Activated T-cell treated with anti-CD3 and anti-CD28 coated beads, Interleukin-2, amount 50 U/mL, for 24 hours (primary cell): ENCODE measurements around the gene MED16.
A peak's percentile ranks its signal among the peaks of the same experiment; 100 is the strongest.

ENCODE experiments used
- DNase-seq: peaks from one replicate; pipeline ENCODE4 v3.0.0-alpha.2; 2020
- H3K27ac Mint-ChIP-seq: 2 replicates; pipeline ENCODE4 v1.8.0; 2020; ENCODE audit warnings: mild to moderate bottlenecking, mixed read lengths
- H3K27me3 Mint-ChIP-seq: 2 replicates; pipeline ENCODE4 v1.8.0; 2020; ENCODE audit warnings: mixed read lengths
- H3K36me3 Mint-ChIP-seq: 2 replicates; pipeline ENCODE4 v1.8.0; 2020; ENCODE audit warnings: low read depth, mixed read lengths
- H3K4me1 Mint-ChIP-seq: 2 replicates; pipeline ENCODE4 v1.8.0; 2020; ENCODE audit warnings: low read depth, mixed read lengths
- H3K4me3 Mint-ChIP-seq: 2 replicates; pipeline ENCODE4 v1.8.0; 2020; ENCODE audit warnings: mild to moderate bottlenecking, moderate library complexity, mixed read lengths
- H3K9me3 Mint-ChIP-seq: 2 replicates; pipeline ENCODE4 v1.8.0; 2020; ENCODE audit warnings: mixed read lengths

Gene MED16, protein sequence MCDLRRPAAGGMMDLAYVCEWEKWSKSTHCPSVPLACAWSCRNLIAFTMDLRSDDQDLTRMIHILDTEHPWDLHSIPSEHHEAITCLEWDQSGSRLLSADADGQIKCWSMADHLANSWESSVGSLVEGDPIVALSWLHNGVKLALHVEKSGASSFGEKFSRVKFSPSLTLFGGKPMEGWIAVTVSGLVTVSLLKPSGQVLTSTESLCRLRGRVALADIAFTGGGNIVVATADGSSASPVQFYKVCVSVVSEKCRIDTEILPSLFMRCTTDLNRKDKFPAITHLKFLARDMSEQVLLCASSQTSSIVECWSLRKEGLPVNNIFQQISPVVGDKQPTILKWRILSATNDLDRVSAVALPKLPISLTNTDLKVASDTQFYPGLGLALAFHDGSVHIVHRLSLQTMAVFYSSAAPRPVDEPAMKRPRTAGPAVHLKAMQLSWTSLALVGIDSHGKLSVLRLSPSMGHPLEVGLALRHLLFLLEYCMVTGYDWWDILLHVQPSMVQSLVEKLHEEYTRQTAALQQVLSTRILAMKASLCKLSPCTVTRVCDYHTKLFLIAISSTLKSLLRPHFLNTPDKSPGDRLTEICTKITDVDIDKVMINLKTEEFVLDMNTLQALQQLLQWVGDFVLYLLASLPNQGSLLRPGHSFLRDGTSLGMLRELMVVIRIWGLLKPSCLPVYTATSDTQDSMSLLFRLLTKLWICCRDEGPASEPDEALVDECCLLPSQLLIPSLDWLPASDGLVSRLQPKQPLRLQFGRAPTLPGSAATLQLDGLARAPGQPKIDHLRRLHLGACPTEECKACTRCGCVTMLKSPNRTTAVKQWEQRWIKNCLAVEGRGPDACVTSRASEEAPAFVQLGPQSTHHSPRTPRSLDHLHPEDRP

GRCh38 chr19:892894-893689, at the start of gene MED16, which contains the start of gene RNU6-9:
Gene MED16, minus strand, starts transcription at chr19:893187. Its CDS starts 2,056 bp downstream, at chr19:891131.
Gene RNU6-9, plus strand, starts transcription at chr19:893484.
- Mint-ChIP-seq H3K4me1 (peaks cover 19% of the 10 kb centered on the region), H3K27ac (peak within 1 kb of the TSS; percentile 100), H3K36me3 (peaks cover 41% of the 10 kb centered on the region), H3K4me3 (peak within 1 kb of the TSS; percentile 85), H3K27me3 (no peaks in the 10 kb centered on the region), H3K9me3 (no peaks in the 10 kb centered on the region)
- peak; percentile 91 for DNase-seq

DNA sequence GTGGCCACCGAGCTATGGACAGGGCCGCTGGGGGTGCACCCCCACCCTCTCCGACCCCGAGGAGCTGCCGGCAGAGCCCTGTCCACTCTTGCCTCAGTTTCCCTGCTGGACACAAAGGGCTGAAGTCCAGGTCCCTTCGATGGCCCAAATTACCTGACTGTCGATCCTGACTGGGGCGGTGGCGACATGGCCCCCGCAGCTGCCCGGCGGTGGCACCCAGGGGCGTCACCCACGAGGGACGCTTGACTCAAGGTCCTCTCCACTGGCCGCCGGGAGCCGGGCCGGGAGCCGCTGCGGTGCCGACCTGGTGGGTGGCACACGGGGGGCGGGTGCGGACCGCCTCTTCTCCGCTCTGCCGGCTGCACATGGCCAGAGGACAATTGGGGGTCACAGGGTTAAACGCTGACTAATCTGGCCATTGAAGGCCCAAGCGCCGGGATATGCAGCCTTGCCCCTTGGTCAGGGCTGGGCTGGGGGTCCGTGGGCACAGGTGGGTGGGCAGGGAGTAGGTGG, 49.2 kb upstream of the MED16 start:
- Mint-ChIP-seq H3K4me1 (peaks cover 31% of the 10 kb centered on the region), H3K27ac (no peak overlapping the region), H3K36me3 (no peaks in the 10 kb centered on the region), H3K4me3 (no peak overlapping the region), H3K27me3 (no peaks in the 10 kb centered on the region), H3K9me3 (no peaks in the 10 kb centered on the region)
- DNase-seq, result no peak

DNA sequence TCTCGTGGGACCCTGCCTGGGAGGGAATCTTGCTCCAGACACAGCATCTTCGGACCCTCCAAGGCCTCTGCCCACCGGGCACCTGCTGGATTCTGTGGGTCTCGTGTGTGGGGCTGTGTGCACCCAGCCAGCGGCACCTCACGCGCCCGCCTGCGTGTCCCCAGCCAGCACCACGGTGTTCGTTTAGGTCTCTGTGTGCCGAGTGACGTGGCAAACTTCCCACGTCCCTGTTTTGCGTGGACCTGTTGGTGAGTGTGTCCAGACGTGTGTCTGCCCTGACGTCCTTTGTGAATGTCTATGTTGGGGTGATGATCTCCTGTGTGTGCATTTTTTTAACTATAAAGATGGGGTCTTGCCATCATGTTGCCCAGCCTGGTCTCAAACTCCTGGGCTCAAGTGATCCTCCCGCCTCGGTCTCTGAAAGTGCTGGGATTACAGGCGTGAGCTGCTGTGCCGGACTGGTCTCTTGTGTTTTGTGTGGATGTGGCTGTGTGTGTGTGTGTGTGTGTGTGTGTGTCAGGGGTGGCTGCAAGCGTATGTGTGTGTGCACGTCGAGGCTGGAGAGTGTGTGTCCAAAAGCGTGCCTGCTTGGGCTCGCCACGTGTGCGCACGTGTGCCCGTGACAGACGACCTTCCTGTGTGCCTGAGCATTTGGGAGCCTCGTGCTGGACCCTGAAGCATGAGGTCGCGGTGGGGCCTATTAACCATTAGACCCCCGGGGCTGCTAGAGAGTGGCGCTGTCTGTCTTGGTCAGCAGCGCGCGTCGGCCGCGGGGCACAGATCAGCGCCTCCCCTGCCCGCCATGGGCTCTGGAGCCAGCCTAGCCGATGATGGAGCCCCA, 48.5 kb upstream of the MED16 start:
- H3K9me3 Mint-ChIP-seq, result no peaks in the 10 kb centered on the region
- H3K4me1 Mint-ChIP-seq, result peaks cover 33% of the 10 kb centered on the region
- H3K27ac Mint-ChIP-seq, result peak overlapping the region; percentile 52
- no peaks in the 10 kb centered on the region for H3K27me3 Mint-ChIP-seq
- no peaks in the 10 kb centered on the region for H3K36me3 Mint-ChIP-seq
- DNase-seq, result no peak
- H3K4me3 Mint-ChIP-seq, result peak overlapping the region; percentile 66

- H3K36me3 Mint-ChIP-seq, result no peaks in the 10 kb centered on the region
- no peaks in the 10 kb centered on the region for H3K9me3 Mint-ChIP-seq
- DNase-seq, result peak; percentile 79
- H3K4me3 Mint-ChIP-seq, result peak overlapping the region; percentile 66
- H3K27me3 Mint-ChIP-seq, result no peaks in the 10 kb centered on the region
- peaks cover 33% of the 10 kb centered on the region for H3K4me1 Mint-ChIP-seq
- H3K27ac Mint-ChIP-seq, result peak overlapping the region; percentile 64
Measured at GRCh38 chr19:940591-941291, 47.8 kb upstream of the MED16 start.

- Mint-ChIP-seq H3K4me1 (peaks cover 33% of the 10 kb centered on the region), H3K27ac (peak overlapping the region; percentile 64), H3K27me3 (no peaks in the 10 kb centered on the region), H3K4me3 (peak overlapping the region; percentile 59), H3K36me3 (no peaks in the 10 kb centered on the region), H3K9me3 (no peaks in the 10 kb centered on the region)
- DNase-seq, result no peak
Measured at GRCh38 chr19:939922-940321, 46.9 kb upstream of the MED16 start.

DNA sequence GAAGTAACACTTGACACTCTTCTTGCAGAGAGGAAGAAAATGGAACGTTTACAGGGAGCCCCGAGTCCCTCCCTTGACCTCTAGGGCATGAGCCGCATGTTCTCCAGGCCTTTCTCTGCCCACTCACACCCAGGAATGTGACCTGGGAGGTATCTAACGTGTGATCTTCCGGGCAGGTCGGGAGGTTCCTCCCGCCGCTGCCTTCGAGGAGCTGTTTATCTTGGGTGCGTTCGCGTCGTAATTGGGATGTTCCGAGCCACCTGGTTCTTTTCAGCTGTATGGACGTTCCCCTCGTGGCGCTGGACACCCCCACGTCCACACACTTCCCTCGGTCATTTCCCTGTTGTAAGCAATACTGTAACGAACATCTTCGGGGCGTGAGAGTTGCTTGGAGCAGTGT, 46.5 kb upstream of the MED16 start:
- Mint-ChIP-seq H3K36me3 (no peaks in the 10 kb centered on the region), H3K27ac (no peak overlapping the region), H3K27me3 (no peaks in the 10 kb centered on the region), H3K4me1 (peaks cover 33% of the 10 kb centered on the region), H3K4me3 (no peak overlapping the region), H3K9me3 (no peaks in the 10 kb centered on the region)
- DNase-seq, result no peak

GRCh38 chr19:938233-938923, 45.4 kb upstream of the MED16 start:
- H3K9me3 Mint-ChIP-seq, result no peaks in the 10 kb centered on the region
- H3K4me1 Mint-ChIP-seq, result peaks cover 35% of the 10 kb centered on the region
- no peak overlapping the region for H3K27ac Mint-ChIP-seq
- no peaks in the 10 kb centered on the region for H3K36me3 Mint-ChIP-seq
- no peaks in the 10 kb centered on the region for H3K27me3 Mint-ChIP-seq
- DNase-seq, result no peak
- H3K4me3 Mint-ChIP-seq, result no peak overlapping the region

- no peaks in the 10 kb centered on the region for H3K36me3 Mint-ChIP-seq
- H3K9me3 Mint-ChIP-seq, result no peaks in the 10 kb centered on the region
- no peaks in the 10 kb centered on the region for H3K27me3 Mint-ChIP-seq
- peak; percentile 57 for DNase-seq
- H3K27ac Mint-ChIP-seq, result peak overlapping the region; percentile 65
- H3K4me1 Mint-ChIP-seq, result peaks cover 41% of the 10 kb centered on the region
- H3K4me3 Mint-ChIP-seq, result no peak overlapping the region
Measured at GRCh38 chr19:937259-937694, 44.3 kb upstream of the MED16 start.

DNA sequence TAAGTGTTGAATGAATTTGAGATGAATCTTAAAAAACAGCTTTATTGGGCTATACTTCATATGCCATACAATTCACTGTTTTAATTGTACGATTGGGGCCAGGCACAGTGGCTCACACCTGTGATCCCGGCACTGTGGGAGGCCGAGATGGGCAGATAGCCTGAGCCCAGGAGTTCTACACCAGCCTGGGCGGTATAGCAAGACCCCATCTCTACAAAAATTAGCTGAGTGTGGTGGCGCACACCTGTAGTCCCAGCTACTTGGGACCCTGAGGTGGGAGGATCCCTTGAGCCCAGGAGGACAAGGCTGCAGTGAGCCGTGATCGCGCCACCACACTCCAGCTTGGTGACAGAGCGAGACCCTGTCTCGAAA, 43.2 kb upstream of the MED16 start:
- H3K27me3 Mint-ChIP-seq, result no peaks in the 10 kb centered on the region
- H3K4me1 Mint-ChIP-seq, result peaks cover 39% of the 10 kb centered on the region
- no peaks in the 10 kb centered on the region for H3K36me3 Mint-ChIP-seq
- no peak overlapping the region for H3K4me3 Mint-ChIP-seq
- no peaks in the 10 kb centered on the region for H3K9me3 Mint-ChIP-seq
- no peak overlapping the region for H3K27ac Mint-ChIP-seq
- DNase-seq, result no peak

- no peak overlapping the region for H3K27ac Mint-ChIP-seq
- peaks cover 33% of the 10 kb centered on the region for H3K4me1 Mint-ChIP-seq
- no peaks in the 10 kb centered on the region for H3K9me3 Mint-ChIP-seq
- no peak for DNase-seq
- no peaks in the 10 kb centered on the region for H3K27me3 Mint-ChIP-seq
- no peak overlapping the region for H3K4me3 Mint-ChIP-seq
- H3K36me3 Mint-ChIP-seq, result peaks cover 3% of the 10 kb centered on the region
Measured at GRCh38 chr19:934865-935479, 42.0 kb upstream of the MED16 start.

DNA sequence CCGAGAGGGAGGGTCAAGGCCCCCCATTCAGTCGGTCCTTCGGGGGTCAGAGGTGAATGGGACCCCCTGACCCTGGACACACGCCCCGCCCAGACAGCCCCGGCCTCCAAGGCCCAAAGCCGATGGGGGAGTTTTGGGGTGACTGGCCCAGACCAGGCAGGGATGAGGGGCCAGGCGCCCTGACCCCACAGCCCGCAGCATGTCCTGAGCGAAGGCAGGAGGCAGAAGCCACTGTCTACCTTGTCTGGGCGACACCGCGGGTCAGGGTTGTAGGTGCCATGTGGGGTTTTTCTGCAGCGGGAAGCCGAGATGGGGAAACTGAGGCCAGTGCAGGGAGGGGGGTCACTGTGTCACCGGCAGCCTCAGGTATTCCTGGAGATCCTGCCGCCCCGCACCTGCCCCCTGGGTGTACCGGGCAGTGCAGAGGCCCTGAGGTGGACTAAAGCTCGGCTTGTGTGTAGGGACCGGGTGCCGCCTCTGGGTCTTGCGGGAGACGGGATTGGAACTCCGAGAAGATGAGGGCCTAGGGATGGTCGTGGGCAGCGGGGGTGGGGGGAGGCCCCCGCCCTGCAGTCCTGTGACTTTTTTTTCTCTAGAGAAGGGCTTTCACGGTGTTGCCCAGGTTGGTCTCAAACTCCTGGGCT, 41.3 kb upstream of the MED16 start:
- Mint-ChIP-seq H3K9me3 (no peaks in the 10 kb centered on the region), H3K27me3 (no peaks in the 10 kb centered on the region), H3K36me3 (peaks cover 5% of the 10 kb centered on the region), H3K27ac (no peak overlapping the region), H3K4me3 (no peak overlapping the region), H3K4me1 (peaks cover 27% of the 10 kb centered on the region)
- no peak for DNase-seq

DNA sequence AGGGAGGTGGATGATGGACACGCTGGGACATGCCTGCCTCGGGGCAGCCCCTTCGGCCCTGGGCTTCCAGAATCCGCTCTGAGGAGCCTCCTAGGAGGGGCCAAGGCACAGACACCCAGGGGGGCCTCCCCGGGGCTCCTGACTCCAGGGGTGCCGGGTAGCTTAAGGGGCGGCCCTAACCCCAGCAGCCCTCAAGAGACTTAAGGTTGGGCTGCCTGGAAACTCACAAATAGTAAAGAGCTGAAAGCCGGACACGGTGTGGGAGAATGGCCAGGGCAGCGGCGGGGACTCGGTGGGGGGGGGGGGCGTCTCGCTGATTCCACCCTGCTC, 40.5 kb upstream of the MED16 start:
- Mint-ChIP-seq H3K9me3 (no peaks in the 10 kb centered on the region), H3K4me1 (peaks cover 25% of the 10 kb centered on the region), H3K4me3 (no peak overlapping the region), H3K36me3 (peaks cover 5% of the 10 kb centered on the region), H3K27me3 (no peaks in the 10 kb centered on the region), H3K27ac (no peak overlapping the region)
- no peak for DNase-seq
